Neural cell (in vitro differentiated cells): ENCODE measurements around the gene LTO1. TPM values are rescaled to one million over a fixed set of nuclear protein-coding genes. Genes with fewer than 3 reads are reported as not detected.

ENCODE experiments used
- H2AFZ ChIP-seq: fragments of 200-600, 300-800 bp; sonication (generic), shearing (Covaris generic); 2 replicates; pipeline ENCODE4 v1.6.0; 2014; ENCODE audit warnings: low read depth, mild to moderate bottlenecking, antibody characterized with exemption, low read length, moderate library complexity
- H3F3A ChIP-seq: fragments of 200-600 bp; shearing (Covaris generic); 2 replicates; pipeline ENCODE4 v1.6.1; 2016; ENCODE audit warnings: mild to moderate bottlenecking, moderate library complexity, mixed read lengths, antibody characterized with exemption, low read length; ENCODE audit not compliant: insufficient read depth, poor library complexity, severe bottlenecking
- H3K27ac ChIP-seq: fragments of 200-600, 300-800 bp; sonication (generic), shearing (Covaris generic); 2 replicates; pipeline ENCODE4 v1.5.1; 2014; ENCODE audit warnings: mild to moderate bottlenecking, low read length, moderate library complexity
- H3K27me3 ChIP-seq: fragments of 300-800, 200-600 bp; sonication (generic), shearing (Covaris generic); 2 replicates; pipeline ENCODE4 v1.6.0; 2014; ENCODE audit warnings: mild to moderate bottlenecking, low read depth, low read length, moderate library complexity; ENCODE audit not compliant: insufficient read depth
- H3K36me3 ChIP-seq: fragments of 300-800, 200-600 bp; sonication (generic), shearing (Covaris generic); 2 replicates; pipeline ENCODE4 v1.5.1; 2014; ENCODE audit warnings: mild to moderate bottlenecking, antibody characterized with exemption, low read length, moderate library complexity; ENCODE audit not compliant: insufficient read depth
- H3K4me2 ChIP-seq: fragments of 300-800, 200-600 bp; sonication (generic), shearing (Covaris generic); 2 replicates; pipeline ENCODE4 v1.6.0; 2014; ENCODE audit warnings: mild to moderate bottlenecking, low read length
- H3K4me3 ChIP-seq: fragments of 300-800, 200-600 bp; sonication (generic), shearing (Covaris generic); 2 replicates; pipeline ENCODE4 v1.5.1; 2014; ENCODE audit warnings: mild to moderate bottlenecking, low read length, moderate library complexity
- H3K79me2 ChIP-seq: fragments of 200-600 bp; shearing (Covaris generic); replicated peaks from 2 replicates; pipeline ENCODE4 v1.6.0; 2014; ENCODE audit warnings: mild to moderate bottlenecking, low read length, moderate library complexity; ENCODE audit not compliant: insufficient read depth
- H3K9ac ChIP-seq: fragments of 300-800, 200-600 bp; sonication (generic), shearing (Covaris generic); 2 replicates; pipeline ENCODE4 v1.6.1; 2016; ENCODE audit warnings: mild to moderate bottlenecking, low read length, mixed read lengths
- H3K9me2 ChIP-seq: fragments of 200-600 bp; shearing (Covaris generic); 2 replicates; pipeline ENCODE4 v1.6.1; 2016; ENCODE audit warnings: mild to moderate bottlenecking, low read length, mixed read lengths; ENCODE audit not compliant: insufficient read depth
- H3K9me3 ChIP-seq: fragments of 200-600, 300-800 bp; sonication (generic), shearing (Covaris generic); 2 replicates; pipeline ENCODE4 v1.6.1; 2016; ENCODE audit warnings: mild to moderate bottlenecking, mixed run types, low read length, moderate library complexity, mixed read lengths
- H4K20me1 ChIP-seq: fragments of 200-600 bp; shearing (Covaris generic); 2 replicates; pipeline ENCODE4 v1.6.1; 2016; ENCODE audit warnings: mild to moderate bottlenecking, mixed run types; ENCODE audit not compliant: insufficient read depth
- CTCF ChIP-seq: fragments of 450-650 bp; IDR thresholded peaks from 2 replicates; pipeline ENCODE4 v1.5.1; 2014; ENCODE audit warnings: antibody characterized with exemption, mild to moderate bottlenecking, moderate library complexity; ENCODE audit not compliant: poor library complexity, severe bottlenecking
- EP300 ChIP-seq: fragments of 450-650 bp; conservative IDR thresholded peaks from 2 replicates; pipeline ENCODE4 v1.6.1; 2014; ENCODE audit warnings: antibody characterized with exemption, mild to moderate bottlenecking, moderate library complexity; ENCODE audit not compliant: poor library complexity, severe bottlenecking
- EZH2 ChIP-seq: fragments of 200-600, 300-800 bp; shearing (Covaris generic), sonication (generic); IDR thresholded peaks from 2 replicates; pipeline ENCODE4 v1.6.1; 2014; ENCODE audit warnings: antibody characterized with exemption, low read length, borderline replicate concordance, mild to moderate bottlenecking; ENCODE audit not compliant: insufficient read depth, poor library complexity, severe bottlenecking
- MXI1 ChIP-seq: fragments of 450-650 bp; conservative IDR thresholded peaks from 2 replicates; pipeline ENCODE4 v1.6.1; 2014; ENCODE audit warnings: antibody characterized with exemption, mild to moderate bottlenecking; ENCODE audit not compliant: poor library complexity, severe bottlenecking
- POLR2AphosphoS5 ChIP-seq: IDR thresholded peaks from 2 replicates; pipeline ENCODE4 v1.6.1; 2012
- RAD21 ChIP-seq: fragments of 450-650 bp; conservative IDR thresholded peaks from 2 replicates; pipeline ENCODE4 v1.6.1; 2014; ENCODE audit warnings: antibody characterized with exemption, mild to moderate bottlenecking, moderate library complexity
- REST ChIP-seq: IDR thresholded peaks from 2 replicates; pipeline ENCODE4 v1.6.1; 2012; ENCODE audit warnings: borderline replicate concordance
- SMC3 ChIP-seq: fragments of 450-650 bp; conservative IDR thresholded peaks from 2 replicates; pipeline ENCODE4 v1.6.1; 2014; ENCODE audit warnings: antibody characterized with exemption, mild to moderate bottlenecking, moderate library complexity; ENCODE audit not compliant: poor library complexity
- TAF1 ChIP-seq: IDR thresholded peaks from 2 replicates; pipeline ENCODE4 v1.6.1; 2012; ENCODE audit warnings: low read depth
- polyA plus RNA-seq: library from polyadenylated mRNA; depleted of rRNA; stranded (reverse); fragments of >200 nt; gene quantifications from 2 replicates; pipeline ENCODE4 v1.2.3, GENCODE V29; 2014

LTO1 gene
- polyA plus RNA-seq, 1 donor from 2014 or later: 44.4 TPM

GRCh38 chr11:69635195-69635594 is 40.0 kb downstream of the LTO1 start:
- H3K4me2 ChIP-seq: no peak overlapping the region
- no peaks in the 10 kb centered on the region for H3K9me2 ChIP-seq
- H3K79me2 ChIP-seq: no peaks in the 10 kb centered on the region
- no peak for TF ChIP-seq SMC3
- TF ChIP-seq CTCF: no peak
- TF ChIP-seq EP300: no peak
- no peak for TF ChIP-seq RAD21
- no peak overlapping the region for H2AFZ ChIP-seq
- no peak overlapping the region for H3K4me3 ChIP-seq
- no peaks in the 10 kb centered on the region for H4K20me1 ChIP-seq
- no peaks in the 10 kb centered on the region for H3F3A ChIP-seq
- H3K36me3 ChIP-seq: no peaks in the 10 kb centered on the region
- no peak overlapping the region for H3K27ac ChIP-seq
- no peaks in the 10 kb centered on the region for H3K9me3 ChIP-seq
- H3K27me3 ChIP-seq: peaks cover 44% of the 10 kb centered on the region
- H3K9ac ChIP-seq: no peak overlapping the region

GRCh38 chr11:69634590-69634989 is 40.6 kb downstream of the LTO1 start:
- H2AFZ ChIP-seq: no peak overlapping the region
- no peak overlapping the region for H3K27ac ChIP-seq
- H3K4me3 ChIP-seq: no peak overlapping the region
- H3F3A ChIP-seq: no peaks in the 10 kb centered on the region
- H3K9ac ChIP-seq: no peak overlapping the region
- no peaks in the 10 kb centered on the region for H3K36me3 ChIP-seq
- H3K79me2 ChIP-seq: no peaks in the 10 kb centered on the region
- H3K9me2 ChIP-seq: no peaks in the 10 kb centered on the region
- H3K9me3 ChIP-seq: no peaks in the 10 kb centered on the region
- no peaks in the 10 kb centered on the region for H4K20me1 ChIP-seq
- no peak overlapping the region for H3K4me2 ChIP-seq
- no peak for TF ChIP-seq CTCF
- no peak for TF ChIP-seq TAF1
- no peak for TF ChIP-seq RAD21
- no peak for TF ChIP-seq POLR2AphosphoS5
- H3K27me3 ChIP-seq: peaks cover 38% of the 10 kb centered on the region

GRCh38 chr11:69634069-69634468 is 41.1 kb downstream of the LTO1 start:
- no peak for TF ChIP-seq EZH2
- no peak for TF ChIP-seq POLR2AphosphoS5
- TF ChIP-seq EP300: no peak
- TF ChIP-seq REST: no peak
- no peak for TF ChIP-seq TAF1
- TF ChIP-seq RAD21: no peak
- TF ChIP-seq CTCF: no peak
- TF ChIP-seq MXI1: no peak
- no peak for TF ChIP-seq SMC3
- Histone ChIP-seq H3K9ac (no peak overlapping the region), H3K79me2 (no peaks in the 10 kb centered on the region), H3K36me3 (no peaks in the 10 kb centered on the region), H3K4me2 (no peak overlapping the region), H3K27ac (no peak overlapping the region), H3K9me2 (no peaks in the 10 kb centered on the region), H3F3A (no peaks in the 10 kb centered on the region), H4K20me1 (no peaks in the 10 kb centered on the region), H3K27me3 (peaks cover 33% of the 10 kb centered on the region), H3K9me3 (no peaks in the 10 kb centered on the region), H3K4me3 (no peak overlapping the region), H2AFZ (no peak overlapping the region)
